Osteocyte (in vitro differentiated cells): ENCODE results near the gene SDR39U1. TPM values are rescaled to one million over a fixed set of nuclear protein-coding genes. Genes with fewer than 3 reads are reported as not detected.

ENCODE experiments used
- DNase-seq: peaks from one replicate; pipeline ENCODE4 v3.0.0; 2021; ENCODE audit warnings: mixed read lengths; ENCODE audit not compliant: unreplicated experiment; ENCODE audit errors: extremely low spot score
- H3K27ac Mint-ChIP-seq: one replicate; pipeline ENCODE4 v1.8.0; 2021; ENCODE audit warnings: mild to moderate bottlenecking, mixed read lengths; ENCODE audit not compliant: unreplicated experiment
- H3K27me3 Mint-ChIP-seq: one replicate; pipeline ENCODE4 v1.8.0; 2021; ENCODE audit warnings: mixed read lengths; ENCODE audit not compliant: unreplicated experiment
- H3K36me3 Mint-ChIP-seq: one replicate; pipeline ENCODE4 v1.8.0; 2021; ENCODE audit warnings: mixed read lengths; ENCODE audit not compliant: unreplicated experiment
- H3K4me1 Mint-ChIP-seq: one replicate; pipeline ENCODE4 v1.8.0; 2021; ENCODE audit warnings: mixed read lengths; ENCODE audit not compliant: unreplicated experiment
- H3K4me3 Mint-ChIP-seq: one replicate; pipeline ENCODE4 v1.8.0; 2021; ENCODE audit warnings: mild to moderate bottlenecking, moderate library complexity, mixed read lengths; ENCODE audit not compliant: unreplicated experiment
- H3K9me3 Mint-ChIP-seq: one replicate; pipeline ENCODE4 v1.8.0; 2021; ENCODE audit warnings: mixed read lengths; ENCODE audit not compliant: unreplicated experiment
- total RNA-seq: library from RNA; stranded (reverse); gene quantifications from 2 replicates; pipeline ENCODE4 v1.2.1, GENCODE V29; 2021
- TF ChIP-seq, protein P1 (sequence below): fragments of 200-600 bp; sonication (generic); IDR thresholded peaks from 2 replicates; pipeline ENCODE4 v1.5.0; 2021; ENCODE audit warnings: antibody characterized with exemption, mild to moderate bottlenecking, moderate library complexity

Gene SDR39U1
- total RNA-seq, 1 donor from 2014 or later: 53.9 TPM

DNA sequence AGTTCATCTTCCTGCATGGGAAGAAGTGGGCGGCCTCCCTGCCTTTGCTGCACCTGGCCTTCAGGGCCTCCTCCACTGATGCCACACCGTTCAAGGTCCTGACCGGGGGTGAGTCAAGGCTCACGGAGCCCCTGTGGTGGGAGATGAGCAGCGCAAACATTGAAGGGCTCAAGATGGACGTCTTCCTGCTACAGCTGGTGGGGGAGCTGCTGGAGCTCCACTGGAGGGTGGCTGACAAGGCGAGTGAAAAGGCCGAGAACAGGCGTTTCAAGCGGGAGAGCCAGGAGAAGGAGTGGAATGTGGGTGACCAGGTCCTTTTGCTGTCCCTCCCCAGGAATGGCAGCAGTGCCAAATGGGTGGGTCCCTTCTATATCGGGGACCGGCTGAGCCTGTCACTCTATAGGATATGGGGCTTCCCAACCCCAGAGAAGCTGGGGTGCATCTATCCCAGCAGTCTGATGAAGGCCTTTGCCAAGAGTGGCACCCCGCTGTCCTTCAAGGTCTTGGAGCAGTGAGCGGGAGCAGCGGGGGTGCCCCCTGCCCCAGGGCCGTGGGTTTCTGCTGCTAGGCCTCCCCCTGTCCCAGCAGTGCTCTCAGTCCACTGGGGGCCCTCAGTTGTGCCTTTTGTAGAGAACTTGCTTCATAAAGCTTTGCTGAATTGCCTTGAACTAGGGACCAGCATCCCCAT is 25.5 kb downstream of the SDR39U1 start:
- Mint-ChIP-seq H3K36me3 (peaks cover 22% of the 10 kb centered on the region), H3K27me3 (peaks cover 6% of the 10 kb centered on the region), H3K4me3 (no peak overlapping the region), H3K27ac (no peak overlapping the region), H3K4me1 (no peaks in the 10 kb centered on the region), H3K9me3 (no peaks in the 10 kb centered on the region)
- no peak for DNase-seq
- TF ChIP-seq, protein P1, sequence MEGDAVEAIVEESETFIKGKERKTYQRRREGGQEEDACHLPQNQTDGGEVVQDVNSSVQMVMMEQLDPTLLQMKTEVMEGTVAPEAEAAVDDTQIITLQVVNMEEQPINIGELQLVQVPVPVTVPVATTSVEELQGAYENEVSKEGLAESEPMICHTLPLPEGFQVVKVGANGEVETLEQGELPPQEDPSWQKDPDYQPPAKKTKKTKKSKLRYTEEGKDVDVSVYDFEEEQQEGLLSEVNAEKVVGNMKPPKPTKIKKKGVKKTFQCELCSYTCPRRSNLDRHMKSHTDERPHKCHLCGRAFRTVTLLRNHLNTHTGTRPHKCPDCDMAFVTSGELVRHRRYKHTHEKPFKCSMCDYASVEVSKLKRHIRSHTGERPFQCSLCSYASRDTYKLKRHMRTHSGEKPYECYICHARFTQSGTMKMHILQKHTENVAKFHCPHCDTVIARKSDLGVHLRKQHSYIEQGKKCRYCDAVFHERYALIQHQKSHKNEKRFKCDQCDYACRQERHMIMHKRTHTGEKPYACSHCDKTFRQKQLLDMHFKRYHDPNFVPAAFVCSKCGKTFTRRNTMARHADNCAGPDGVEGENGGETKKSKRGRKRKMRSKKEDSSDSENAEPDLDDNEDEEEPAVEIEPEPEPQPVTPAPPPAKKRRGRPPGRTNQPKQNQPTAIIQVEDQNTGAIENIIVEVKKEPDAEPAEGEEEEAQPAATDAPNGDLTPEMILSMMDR: no peak

DNA sequence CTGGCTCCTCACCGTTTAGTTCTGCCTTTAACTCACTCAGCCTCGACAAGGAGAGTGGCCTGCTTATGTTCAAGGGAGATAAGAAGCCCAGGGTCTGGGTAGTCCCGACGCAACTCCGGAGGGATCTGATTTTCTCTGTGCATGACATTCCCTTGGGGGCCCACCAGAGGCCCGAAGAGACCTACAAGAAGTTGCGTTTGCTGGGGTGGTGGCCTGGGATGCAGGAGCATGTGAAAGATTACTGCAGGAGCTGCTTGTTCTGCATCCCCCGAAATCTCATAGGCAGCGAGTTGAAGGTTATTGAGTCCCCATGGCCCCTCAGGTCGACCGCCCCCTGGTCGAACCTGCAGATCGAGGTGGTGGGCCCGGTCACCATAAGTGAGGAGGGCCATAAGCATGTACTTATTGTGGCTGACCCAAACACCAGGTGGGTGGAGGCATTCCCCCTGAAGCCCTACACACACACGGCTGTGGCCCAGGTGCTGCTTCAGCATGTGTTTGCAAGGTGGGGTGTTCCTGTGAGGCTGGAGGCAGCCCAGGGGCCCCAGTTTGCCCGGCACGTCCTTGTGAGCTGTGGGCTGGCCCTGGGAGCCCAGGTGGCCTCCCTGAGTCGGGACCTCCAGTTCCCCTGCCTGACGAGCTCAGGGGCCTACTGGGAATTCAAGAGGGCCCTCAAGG is 26.2 kb downstream of the SDR39U1 start:
- TF ChIP-seq, protein P1: no peak
- no peak for DNase-seq
- H3K27ac Mint-ChIP-seq: no peak overlapping the region
- H3K36me3 Mint-ChIP-seq: peaks cover 22% of the 10 kb centered on the region
- H3K27me3 Mint-ChIP-seq: peaks cover 6% of the 10 kb centered on the region
- no peaks in the 10 kb centered on the region for H3K4me1 Mint-ChIP-seq
- H3K9me3 Mint-ChIP-seq: no peaks in the 10 kb centered on the region
- no peak overlapping the region for H3K4me3 Mint-ChIP-seq

DNA sequence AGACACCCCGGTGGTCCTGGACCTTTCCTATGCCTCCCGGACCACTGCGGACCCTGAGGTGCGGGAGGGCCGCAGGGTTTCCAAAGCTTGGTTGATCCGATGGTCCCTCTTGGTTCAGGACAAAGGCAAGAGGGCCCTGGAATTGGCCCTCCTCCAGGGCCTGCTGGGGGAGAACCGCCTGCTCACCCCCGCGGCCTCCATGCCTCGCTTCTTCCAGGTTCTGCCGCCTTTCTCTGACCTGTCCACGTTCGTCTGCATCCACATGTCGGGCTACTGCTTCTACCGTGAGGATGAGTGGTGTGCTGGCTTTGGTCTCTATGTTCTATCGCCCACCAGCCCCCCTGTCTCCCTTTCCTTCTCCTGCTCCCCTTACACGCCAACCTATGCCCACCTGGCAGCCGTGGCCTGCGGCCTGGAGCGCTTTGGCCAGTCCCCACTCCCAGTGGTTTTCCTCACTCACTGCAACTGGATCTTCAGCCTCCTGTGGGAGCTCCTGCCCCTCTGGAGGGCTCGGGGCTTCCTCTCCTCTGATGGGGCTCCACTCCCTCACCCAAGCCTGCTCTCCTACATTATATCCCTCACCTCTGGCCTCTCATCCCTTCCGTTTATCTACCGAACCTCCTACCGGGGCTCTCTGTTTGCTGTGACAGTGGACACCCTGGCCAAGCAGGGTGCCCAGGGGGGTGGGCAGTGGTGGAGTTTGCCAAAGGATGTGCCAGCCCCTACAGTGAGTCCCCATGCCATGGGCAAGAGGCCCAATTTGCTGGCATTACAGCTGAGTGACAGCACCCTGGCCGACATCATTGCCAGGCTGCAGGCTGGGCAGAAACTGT is 26.9 kb downstream of the SDR39U1 start:
- Mint-ChIP-seq H3K9me3 (no peaks in the 10 kb centered on the region), H3K4me3 (no peak overlapping the region), H3K27ac (peak overlapping the region; percentile 4)

DNA sequence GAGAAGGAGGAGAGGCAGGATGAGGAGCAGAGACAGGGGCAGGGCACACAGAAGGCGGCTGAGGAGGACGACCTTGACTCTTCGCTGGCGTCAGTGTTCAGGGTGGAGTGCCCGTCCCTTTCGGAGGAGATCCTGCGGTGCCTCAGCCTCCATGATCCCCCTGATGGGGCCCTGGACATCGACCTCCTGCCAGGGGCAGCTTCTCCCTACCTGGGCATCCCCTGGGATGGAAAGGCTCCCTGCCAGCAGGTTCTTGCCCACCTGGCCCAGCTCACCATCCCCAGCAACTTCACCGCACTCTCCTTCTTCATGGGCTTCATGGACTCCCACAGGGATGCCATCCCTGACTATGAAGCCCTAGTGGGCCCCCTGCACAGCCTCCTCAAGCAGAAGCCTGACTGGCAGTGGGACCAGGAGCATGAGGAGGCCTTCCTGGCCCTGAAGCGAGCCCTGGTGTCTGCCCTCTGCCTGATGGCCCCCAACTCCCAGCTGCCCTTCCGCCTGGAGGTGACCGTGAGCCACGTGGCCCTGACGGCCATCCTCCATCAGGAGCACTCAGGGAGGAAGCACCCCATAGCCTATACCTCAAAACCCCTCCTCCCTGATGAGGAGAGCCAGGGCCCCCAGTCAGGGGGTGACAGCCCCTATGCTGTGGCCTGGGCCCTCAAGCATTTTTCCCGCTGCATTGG is 27.7 kb downstream of the SDR39U1 start:
- H3K27ac Mint-ChIP-seq: no peak overlapping the region
- H3K27me3 Mint-ChIP-seq: peaks cover 6% of the 10 kb centered on the region
- TF ChIP-seq, protein P1: no peak
- H3K36me3 Mint-ChIP-seq: peaks cover 25% of the 10 kb centered on the region
- H3K9me3 Mint-ChIP-seq: no peaks in the 10 kb centered on the region
- no peak overlapping the region for H3K4me3 Mint-ChIP-seq
- no peaks in the 10 kb centered on the region for H3K4me1 Mint-ChIP-seq
- no peak for DNase-seq

More for the DNA sequence above, 26.9 kb downstream of the SDR39U1 start:
- DNase-seq: no peak
- H3K4me1 Mint-ChIP-seq: no peaks in the 10 kb centered on the region
- H3K36me3 Mint-ChIP-seq: peaks cover 25% of the 10 kb centered on the region
- H3K27me3 Mint-ChIP-seq: peaks cover 6% of the 10 kb centered on the region
- TF ChIP-seq, protein P1: no peak
